Measurements from ENCODE around the gene FRMD5. TPM values are rescaled to one million over a fixed set of nuclear protein-coding genes. Genes with fewer than 3 reads are reported as not detected.

FRMD5 gene
- total and polyA plus RNA-seq, 2 donors from 2014 or later = 0.32 to 0.41 TPM

DNA sequence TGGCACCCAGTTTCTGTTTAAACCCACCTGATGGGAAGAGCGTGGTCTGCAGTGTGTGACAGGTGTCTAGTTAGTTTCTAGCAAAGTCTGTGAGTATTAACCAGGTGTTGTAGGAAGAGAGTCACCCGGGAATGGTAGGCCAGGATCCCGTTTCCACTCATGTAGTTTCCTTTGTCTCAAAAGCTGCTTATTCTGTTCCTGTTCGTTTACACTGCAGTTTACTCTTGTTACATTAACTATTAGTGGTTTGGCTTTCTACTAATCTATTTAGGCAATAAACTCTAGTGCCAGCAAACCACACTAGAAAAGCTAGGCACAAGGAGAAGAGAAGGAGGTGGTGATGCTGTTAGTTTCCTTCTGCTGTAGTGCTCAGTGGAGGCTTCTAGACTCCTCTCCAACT, 335.5 kb downstream of the FRMD5 start:
- Histone ChIP-seq H3K9me3 (ENCODE audit: control insufficient read depth in 2 of 3, insufficient read depth in 1 of 3, low read length in 3 of 3) (no peaks in the 10 kb centered on the region), H3K9ac (ENCODE audit: low read length in 3 of 3) (no peak overlapping the region), H3K27me3 (ENCODE audit: control insufficient read depth, insufficient read depth, low read length) (no peaks in the 10 kb centered on the region), H3K36me3 (ENCODE audit: control insufficient read depth in 2 of 3, insufficient read depth in 3 of 3, low read length in 3 of 3) (no peaks in the 10 kb centered on the region), H3K4me3 (ENCODE audit: low read length in 3 of 3) (no peak overlapping the region), H3K4me1 (ENCODE audit: control insufficient read depth in 2 of 3, insufficient read depth in 2 of 3, low read depth in 1 of 3, low read length in 3 of 3) (no peaks in the 10 kb centered on the region), H3K27ac (ENCODE audit: low read depth in 2 of 2, low read length in 2 of 2) (no peak overlapping the region)
- TF ChIP-seq CTCF (IDR thresholded peaks at IDR 0.05; ENCODE audit: borderline replicate concordance, extremely low read depth, insufficient read depth) = no peak
- no peak for FAIRE-seq
- no peak for DNase-seq
- intact Hi-C loops (cut with DNase I) = no loop called here

DNA sequence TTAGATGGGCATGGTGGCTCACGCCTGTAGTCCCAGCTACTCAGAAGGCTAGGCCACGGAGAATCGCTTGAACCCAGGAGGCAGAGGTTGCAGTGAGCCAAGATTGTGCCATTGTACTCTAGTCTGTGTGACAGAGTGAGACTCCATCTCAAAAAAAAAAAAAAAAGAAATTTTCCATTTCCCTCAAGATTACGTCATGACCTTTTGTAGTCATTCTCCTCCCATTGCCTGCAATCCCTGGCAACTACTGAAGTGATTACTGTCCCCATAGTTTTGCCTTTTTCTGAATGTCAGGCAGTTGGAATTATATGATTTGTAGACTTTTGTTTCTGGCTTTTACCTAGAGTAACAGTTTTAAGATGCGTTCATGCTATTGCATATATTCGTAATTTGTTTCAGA, 340.3 kb downstream of the FRMD5 start:
- Histone ChIP-seq H3K4me1 (ENCODE audit: control insufficient read depth in 2 of 3, insufficient read depth in 2 of 3, low read depth in 1 of 3, low read length in 3 of 3) (no peaks in the 10 kb centered on the region), H3K9me3 (ENCODE audit: control insufficient read depth in 2 of 3, insufficient read depth in 1 of 3, low read length in 3 of 3) (no peaks in the 10 kb centered on the region), H3K4me3 (ENCODE audit: low read length in 3 of 3) (no peak overlapping the region), H3K36me3 (ENCODE audit: control insufficient read depth in 2 of 3, insufficient read depth in 3 of 3, low read length in 3 of 3) (peaks cover 0 to 2% (median 0%) of the 10 kb centered on the region in 3 donors), H3K9ac (ENCODE audit: low read length in 3 of 3) (no peak overlapping the region), H3K27me3 (ENCODE audit: control insufficient read depth, insufficient read depth, low read length) (no peaks in the 10 kb centered on the region), H3K27ac (ENCODE audit: low read depth in 2 of 2, low read length in 2 of 2) (no peak overlapping the region)
- TF ChIP-seq CTCF (IDR thresholded peaks at IDR 0.05; ENCODE audit: borderline replicate concordance, extremely low read depth, insufficient read depth) = no peak
- no peak for FAIRE-seq
- intact Hi-C loops (cut with DNase I) = no loop called here
- no peak for DNase-seq

DNA sequence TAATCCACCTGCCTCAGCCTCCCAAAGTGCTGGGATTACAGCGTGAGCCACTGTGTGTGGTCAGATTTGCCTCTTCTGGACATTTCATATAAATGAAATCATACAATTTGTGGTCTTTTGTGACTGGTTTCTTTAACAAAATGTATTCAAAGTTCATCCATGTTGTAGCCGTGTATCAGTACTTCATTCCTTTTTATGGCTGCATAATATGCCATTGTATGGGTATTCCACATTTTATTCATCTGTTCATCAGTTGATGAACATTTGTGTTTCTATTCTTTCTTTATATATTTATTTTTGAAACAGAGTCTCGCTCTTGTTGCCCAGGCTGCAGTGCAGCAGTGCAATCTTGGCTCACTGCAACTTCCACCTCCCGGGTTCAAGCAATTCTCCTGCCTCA, 342.5 kb downstream of the FRMD5 start:
- no peaks in the 10 kb centered on the region for H3K9me3 ChIP-seq (ENCODE audit: control insufficient read depth in 2 of 3, insufficient read depth in 1 of 3, low read length in 3 of 3)
- no peak for TF ChIP-seq CTCF (IDR thresholded peaks at IDR 0.05; ENCODE audit: borderline replicate concordance, extremely low read depth, insufficient read depth)
- H3K36me3 ChIP-seq (ENCODE audit: control insufficient read depth in 2 of 3, insufficient read depth in 3 of 3, low read length in 3 of 3) = peaks cover 0 to 2% (median 0%) of the 10 kb centered on the region in 3 donors
- DNase-seq = no peak
- no peak for FAIRE-seq
- no peak overlapping the region for H3K27ac ChIP-seq (ENCODE audit: low read depth in 2 of 2, low read length in 2 of 2)
- intact Hi-C loops (cut with DNase I) = no loop called here
- H3K9ac ChIP-seq (ENCODE audit: low read length in 3 of 3) = no peak overlapping the region
- no peaks in the 10 kb centered on the region for H3K4me1 ChIP-seq (ENCODE audit: control insufficient read depth in 2 of 3, insufficient read depth in 2 of 3, low read depth in 1 of 3, low read length in 3 of 3)
- H3K27me3 ChIP-seq (ENCODE audit: control insufficient read depth, insufficient read depth, low read length) = no peaks in the 10 kb centered on the region
- no peak overlapping the region for H3K4me3 ChIP-seq (ENCODE audit: low read length in 3 of 3)

- FAIRE-seq = no peak
- Histone ChIP-seq H3K4me1 (ENCODE audit: control insufficient read depth in 2 of 3, insufficient read depth in 2 of 3, low read depth in 1 of 3, low read length in 3 of 3) (no peaks in the 10 kb centered on the region), H3K9me3 (ENCODE audit: control insufficient read depth in 2 of 3, insufficient read depth in 1 of 3, low read length in 3 of 3) (no peaks in the 10 kb centered on the region), H3K4me3 (ENCODE audit: low read length in 3 of 3) (no peak overlapping the region), H3K27me3 (ENCODE audit: control insufficient read depth, insufficient read depth, low read length) (no peaks in the 10 kb centered on the region), H3K27ac (ENCODE audit: low read depth in 2 of 2, low read length in 2 of 2) (no peak overlapping the region), H3K9ac (ENCODE audit: low read length in 3 of 3) (no peak overlapping the region), H3K36me3 (ENCODE audit: control insufficient read depth in 2 of 3, insufficient read depth in 3 of 3, low read length in 3 of 3) (peaks cover 0 to 2% (median 0%) of the 10 kb centered on the region in 3 donors)
- intact Hi-C loops (cut with DNase I) = no loop called here
- no peak for TF ChIP-seq CTCF (IDR thresholded peaks at IDR 0.05; ENCODE audit: borderline replicate concordance, extremely low read depth, insufficient read depth)
- no peak for DNase-seq
These were observed 343.8 kb downstream of the FRMD5 start for GRCh38 chr15:43851251-43851650.
